AG10803 (cell line): ENCODE measurements around the gene MAN2B1.
"Not testable (repeated sequence)": the region's sequence is repeated elsewhere in the genome, so short reads cannot be mapped to it uniquely, and the experiment has no call there.

Experiments used
- DNase-seq: peaks from one replicate; pipeline ENCODE4 v3.0.0; 2010; ENCODE audit warnings: low read depth
- H3K4me3 ChIP-seq: 2 replicates; pipeline ENCODE4 v1.5.1; 2011; ENCODE audit warnings: mild to moderate bottlenecking, low read length, control low read depth
- TF ChIP-seq, protein P1 (sequence below): conservative IDR thresholded peaks from 2 replicates; pipeline ENCODE4 v1.5.1; 2011; ENCODE audit warnings: mild to moderate bottlenecking, low read length, control low read depth, inconsistent platforms

MAN2B1 gene

DNA sequence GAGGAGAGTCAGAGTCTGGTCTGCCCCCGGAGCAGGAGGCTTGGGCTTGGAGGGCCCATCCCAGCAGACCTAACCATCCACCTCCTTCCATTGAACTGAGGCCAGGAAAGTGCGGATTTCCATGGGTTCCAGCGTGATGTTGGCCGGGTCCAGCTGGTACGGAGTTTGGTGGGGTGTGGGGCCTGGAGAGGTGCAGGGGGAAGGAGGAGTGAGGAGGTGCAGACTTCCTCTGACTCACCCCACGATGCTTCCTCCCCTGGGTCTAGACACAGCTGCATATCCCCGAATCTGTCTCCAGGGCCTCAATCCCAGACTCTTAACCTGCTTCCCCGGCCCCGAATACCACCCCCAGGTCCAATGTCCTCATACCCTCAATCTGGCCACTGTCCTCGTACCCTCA, 20.0 kb downstream of the MAN2B1 start:
- TF ChIP-seq, protein P1, sequence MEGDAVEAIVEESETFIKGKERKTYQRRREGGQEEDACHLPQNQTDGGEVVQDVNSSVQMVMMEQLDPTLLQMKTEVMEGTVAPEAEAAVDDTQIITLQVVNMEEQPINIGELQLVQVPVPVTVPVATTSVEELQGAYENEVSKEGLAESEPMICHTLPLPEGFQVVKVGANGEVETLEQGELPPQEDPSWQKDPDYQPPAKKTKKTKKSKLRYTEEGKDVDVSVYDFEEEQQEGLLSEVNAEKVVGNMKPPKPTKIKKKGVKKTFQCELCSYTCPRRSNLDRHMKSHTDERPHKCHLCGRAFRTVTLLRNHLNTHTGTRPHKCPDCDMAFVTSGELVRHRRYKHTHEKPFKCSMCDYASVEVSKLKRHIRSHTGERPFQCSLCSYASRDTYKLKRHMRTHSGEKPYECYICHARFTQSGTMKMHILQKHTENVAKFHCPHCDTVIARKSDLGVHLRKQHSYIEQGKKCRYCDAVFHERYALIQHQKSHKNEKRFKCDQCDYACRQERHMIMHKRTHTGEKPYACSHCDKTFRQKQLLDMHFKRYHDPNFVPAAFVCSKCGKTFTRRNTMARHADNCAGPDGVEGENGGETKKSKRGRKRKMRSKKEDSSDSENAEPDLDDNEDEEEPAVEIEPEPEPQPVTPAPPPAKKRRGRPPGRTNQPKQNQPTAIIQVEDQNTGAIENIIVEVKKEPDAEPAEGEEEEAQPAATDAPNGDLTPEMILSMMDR: no peak
- no peak overlapping the region for H3K4me3 ChIP-seq
- no peak for DNase-seq

DNA sequence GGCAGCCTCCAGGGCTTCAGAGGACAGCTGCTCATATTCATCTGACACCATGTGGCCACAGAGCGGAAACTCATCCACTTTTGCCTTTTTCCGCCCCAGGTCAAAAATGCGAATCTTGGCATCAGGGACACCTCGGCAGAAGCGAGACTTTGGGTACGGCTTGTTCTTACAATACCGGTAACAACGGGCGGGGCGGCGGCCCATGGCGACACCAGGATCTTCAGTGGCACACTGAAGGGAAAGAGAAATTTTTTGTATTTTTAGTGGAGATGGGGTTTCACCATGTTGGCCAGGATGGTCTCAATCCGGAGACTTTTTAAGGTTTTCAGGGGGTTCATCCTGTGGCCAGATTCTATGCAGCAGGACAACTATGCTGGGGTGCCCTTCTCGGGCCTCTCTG, 22.8 kb downstream of the MAN2B1 start:
- DNase-seq, H3K4me3 ChIP-seq: not testable (repeated sequence)

DNA sequence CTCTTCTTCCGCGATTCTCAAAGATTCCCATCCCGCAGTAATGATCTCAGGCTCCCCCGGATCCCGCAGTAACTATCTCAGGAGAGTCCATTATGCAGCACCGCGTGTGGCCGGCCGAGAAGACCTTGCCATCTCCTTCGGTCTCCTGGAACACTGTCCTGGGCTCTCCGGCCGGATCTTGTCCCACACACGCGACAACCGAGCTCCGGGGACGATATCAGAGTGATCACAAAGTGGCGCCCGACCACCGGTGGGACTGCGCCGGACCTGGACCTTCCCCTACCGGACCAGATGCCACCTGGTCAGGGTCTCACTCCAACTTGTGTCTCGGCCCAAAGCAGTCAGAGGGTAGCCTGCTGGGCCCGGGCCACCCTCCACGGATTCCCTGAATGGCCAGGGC, 24.0 kb downstream of the MAN2B1 start:
- TF ChIP-seq, protein P1: no peak
- DNase-seq: no peak
- H3K4me3 ChIP-seq: no peak overlapping the region

DNA sequence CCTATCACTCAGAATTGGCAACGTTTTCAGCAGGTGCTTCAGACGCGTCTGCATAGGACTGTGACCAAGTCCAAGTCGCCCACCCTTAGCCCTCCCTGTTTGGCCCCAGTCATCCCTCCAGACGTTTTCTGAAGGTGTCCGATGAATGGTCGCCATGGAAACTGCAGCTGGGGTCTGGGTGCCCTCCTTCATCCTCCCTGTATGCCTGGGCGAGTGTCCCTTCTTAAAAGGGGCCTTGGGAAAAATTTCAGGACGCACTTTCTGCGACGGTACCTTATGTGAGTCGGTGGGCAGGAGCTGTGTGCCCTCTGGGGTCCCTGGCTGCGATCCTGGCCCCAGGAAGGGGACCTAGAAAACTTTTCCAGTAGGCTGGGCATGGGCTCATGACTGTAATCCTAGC, 25.1 kb downstream of the MAN2B1 start:
- DNase-seq: no peak
- H3K4me3 ChIP-seq: no peak overlapping the region
- TF ChIP-seq, protein P1: no peak

DNA sequence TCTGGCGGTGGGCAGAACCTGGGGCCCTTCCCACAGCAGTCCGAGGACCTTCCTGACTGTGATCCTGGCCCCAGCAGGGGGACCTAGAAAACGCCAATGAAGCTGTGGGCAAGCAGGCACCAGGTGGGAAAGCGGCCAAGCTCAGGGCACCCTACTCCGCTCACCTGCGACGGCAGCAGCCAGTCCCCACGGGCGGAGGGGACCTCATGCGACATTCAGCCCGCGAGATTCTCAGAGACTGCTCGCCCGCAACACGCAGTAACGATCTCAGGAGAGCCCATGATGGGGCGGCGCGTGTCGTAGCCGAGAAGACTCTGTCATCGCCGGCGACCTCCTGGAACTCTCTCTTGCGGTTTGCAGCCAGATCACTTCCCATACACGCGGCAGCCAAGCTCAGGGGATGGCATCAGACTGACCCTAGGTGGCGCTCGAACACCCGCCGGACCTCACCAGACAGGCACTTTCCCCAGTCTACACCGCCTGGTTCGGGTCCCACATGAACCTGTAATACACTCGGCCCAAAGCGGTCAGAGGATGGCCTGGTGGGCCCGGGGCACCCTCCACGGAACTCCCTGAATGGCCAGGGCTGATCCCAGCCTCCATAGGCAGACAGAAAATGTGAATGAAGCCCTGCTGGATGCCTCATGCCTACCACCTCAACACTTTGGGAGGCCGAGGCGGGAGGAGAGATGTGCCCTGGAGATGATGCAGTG, 26.5 kb downstream of the MAN2B1 start:
- H3K4me3 ChIP-seq: peak overlapping the region; percentile 43
- peak; percentile 80 for DNase-seq
- TF ChIP-seq, protein P1: peak; percentile 73

DNA sequence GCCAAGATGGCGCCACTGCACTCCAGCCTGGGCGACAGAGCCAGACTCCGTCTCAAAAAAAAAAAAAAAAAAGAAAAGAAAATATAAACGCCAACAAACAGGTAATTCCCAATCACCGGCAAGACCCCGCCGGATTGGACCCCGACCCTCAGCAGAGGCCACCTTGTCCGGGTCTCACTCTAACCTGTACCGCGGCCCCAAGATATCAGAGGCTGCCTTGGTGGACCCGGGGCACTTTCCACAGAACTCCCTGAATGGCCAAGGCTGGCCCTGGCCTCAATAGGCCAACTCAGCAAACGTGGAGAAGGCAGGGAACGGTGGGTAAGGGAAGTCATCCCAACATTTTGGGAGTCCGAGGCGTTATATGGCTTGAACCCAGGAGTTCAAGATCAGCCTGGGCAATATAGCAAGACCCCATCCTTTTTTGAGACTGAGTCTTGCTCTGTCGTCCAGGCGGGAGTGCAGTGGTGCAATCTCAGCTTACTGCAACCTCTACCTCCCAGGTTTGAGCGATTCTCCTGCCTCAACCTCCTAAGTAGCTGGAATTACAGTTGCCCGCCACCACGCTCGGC, 27.8 kb downstream of the MAN2B1 start:
- H3K4me3 ChIP-seq: no peak overlapping the region
- TF ChIP-seq, protein P1: no peak
- DNase-seq: no peak

DNA sequence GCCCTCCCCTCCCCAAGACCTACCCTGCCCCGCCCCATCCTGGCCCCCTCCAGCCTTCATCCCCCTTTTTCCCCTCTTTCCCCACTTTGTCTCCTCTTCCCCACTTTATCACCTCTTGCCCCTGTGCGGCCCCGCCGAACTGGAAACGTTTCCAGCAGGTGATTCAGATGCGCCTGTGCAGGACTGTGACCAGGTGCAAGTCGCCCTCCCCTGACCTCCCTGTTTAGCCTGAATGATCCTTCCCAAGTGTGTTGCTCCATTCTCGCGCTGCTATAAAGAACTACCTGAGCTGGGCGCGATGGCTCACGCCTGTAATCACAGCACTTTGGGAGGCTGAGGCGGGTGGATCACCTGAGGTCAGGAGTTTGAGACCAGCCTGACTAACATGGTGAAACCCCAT, 29.9 kb downstream of the MAN2B1 start:
- no peak for DNase-seq

More for the DNA sequence above, 29.9 kb downstream of the MAN2B1 start:
- TF ChIP-seq, protein P1: no peak
- no peak overlapping the region for H3K4me3 ChIP-seq
